HG03442 (cell line): Measurements from ENCODE around the gene TMEM60.
A peak's percentile ranks its signal among the peaks of the same experiment; 100 is the strongest.
"Not testable (repeated sequence)": the region's sequence is repeated elsewhere in the genome, so short reads cannot be mapped to it uniquely, and the experiment has no call there.

ENCODE experiments used
- ATAC-seq: cut with Tn5 transposase; IDR thresholded peaks from one replicate; pipeline ENCODE4 v1.9.1; 2021; ENCODE audit warnings: mild to moderate bottlenecking, moderate library complexity; ENCODE audit not compliant: unreplicated experiment

TMEM60 gene

GRCh38 chr7:77812290-77812685 lies 14.1 kb upstream of the TMEM60 start:
- ATAC-seq: no peak

DNA sequence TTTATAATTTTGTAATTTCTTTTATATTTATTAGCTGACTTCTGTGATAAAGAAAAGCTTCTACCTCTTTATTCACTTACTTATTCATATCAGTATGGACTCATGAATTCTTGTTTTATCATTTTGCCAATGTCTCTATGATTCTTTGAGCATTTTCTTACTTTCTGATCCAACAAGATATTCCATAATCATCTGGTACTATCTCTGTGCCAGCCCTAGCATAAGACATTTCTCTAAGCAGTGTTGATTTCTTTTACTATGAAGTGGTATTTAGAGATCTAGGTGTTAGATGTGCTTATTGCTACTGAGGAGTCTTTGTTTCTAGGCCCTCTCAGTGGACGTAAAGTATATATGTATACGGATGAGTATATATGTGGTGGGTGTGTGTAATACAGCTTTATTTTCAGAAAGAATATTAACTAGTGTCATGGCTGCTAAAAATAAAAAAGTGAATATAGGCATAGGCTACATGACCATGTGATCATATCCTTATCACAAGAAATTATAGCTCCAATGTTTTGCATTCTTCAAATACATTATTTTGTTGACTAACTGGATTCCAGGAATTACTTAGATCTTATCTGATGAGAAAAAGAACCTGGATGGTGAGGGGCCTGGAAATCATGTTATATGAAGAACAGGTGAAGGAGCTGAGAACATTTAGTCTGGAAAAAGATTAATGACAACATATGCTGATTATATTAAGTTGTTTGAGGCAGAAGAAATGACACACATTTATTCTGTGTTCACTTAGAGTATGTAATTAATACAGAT lies 13.5 kb upstream of the TMEM60 start:
- no peak for ATAC-seq

DNA sequence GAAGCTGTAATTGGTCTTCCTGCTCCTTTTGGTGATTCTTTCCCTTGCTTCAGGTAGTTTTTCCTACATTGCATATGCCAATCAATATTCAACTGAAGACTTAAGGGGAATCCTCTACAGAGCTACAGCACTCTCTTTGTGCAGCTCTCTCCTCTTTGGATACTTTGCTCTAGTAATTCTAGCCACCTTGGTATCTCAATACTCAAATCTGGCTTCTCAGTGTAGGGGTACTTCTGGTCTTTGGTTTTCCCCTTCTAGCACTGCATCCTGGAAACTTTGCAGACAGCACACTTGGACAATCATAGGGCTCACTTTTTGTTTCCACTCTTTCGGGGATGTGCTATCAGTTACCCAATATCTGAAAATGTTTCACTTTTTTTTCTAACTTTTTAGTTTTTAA lies 10.3 kb upstream of the TMEM60 start:
- no peak for ATAC-seq

DNA sequence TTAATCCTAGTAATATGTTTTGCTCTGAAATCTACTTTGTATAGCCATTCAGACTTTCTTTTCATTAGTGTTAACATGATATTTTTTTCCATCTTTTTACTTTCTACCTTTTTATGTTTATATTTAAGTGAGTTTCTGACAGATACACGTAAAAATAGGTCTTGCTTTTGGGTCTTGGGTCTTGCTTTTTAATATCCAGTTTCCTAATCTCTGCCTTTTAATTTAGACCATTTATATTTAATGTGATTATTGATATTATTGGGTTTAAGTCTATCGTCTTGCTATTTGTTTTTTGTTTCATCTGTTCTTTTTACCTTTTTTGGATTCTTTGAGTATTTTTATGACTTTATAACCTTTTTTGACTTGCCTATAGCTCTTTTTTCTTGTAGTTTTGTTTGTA lies 8.2 kb upstream of the TMEM60 start:
- no peak for ATAC-seq

- no peak for ATAC-seq
Measured at GRCh38 chr7:77802557-77803405, 4.5 kb upstream of the TMEM60 start.

- ATAC-seq: no peak
Measured at GRCh38 chr7:77800730-77801129, 2.5 kb upstream of the TMEM60 start.

DNA sequence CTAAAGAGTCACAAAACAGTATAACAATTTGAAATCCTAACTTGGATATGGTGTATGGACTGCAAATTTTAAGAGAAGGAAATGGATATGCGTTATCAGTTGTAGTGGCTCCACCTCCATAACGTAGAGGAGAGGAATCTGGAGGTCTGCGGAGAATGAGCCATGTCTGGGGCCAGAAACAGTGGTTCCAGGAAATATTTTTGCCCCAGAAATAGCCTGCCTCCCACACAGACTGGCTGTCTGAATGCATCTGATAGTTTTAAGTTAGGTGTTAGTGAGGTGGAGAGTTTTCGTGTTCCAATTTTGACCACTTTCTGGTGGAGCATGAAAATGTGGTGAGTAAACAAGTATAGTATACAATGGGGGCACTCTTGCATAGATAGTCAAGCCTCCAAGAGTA lies 1.9 kb upstream of the TMEM60 start:
- peak; percentile 14 for ATAC-seq

DNA sequence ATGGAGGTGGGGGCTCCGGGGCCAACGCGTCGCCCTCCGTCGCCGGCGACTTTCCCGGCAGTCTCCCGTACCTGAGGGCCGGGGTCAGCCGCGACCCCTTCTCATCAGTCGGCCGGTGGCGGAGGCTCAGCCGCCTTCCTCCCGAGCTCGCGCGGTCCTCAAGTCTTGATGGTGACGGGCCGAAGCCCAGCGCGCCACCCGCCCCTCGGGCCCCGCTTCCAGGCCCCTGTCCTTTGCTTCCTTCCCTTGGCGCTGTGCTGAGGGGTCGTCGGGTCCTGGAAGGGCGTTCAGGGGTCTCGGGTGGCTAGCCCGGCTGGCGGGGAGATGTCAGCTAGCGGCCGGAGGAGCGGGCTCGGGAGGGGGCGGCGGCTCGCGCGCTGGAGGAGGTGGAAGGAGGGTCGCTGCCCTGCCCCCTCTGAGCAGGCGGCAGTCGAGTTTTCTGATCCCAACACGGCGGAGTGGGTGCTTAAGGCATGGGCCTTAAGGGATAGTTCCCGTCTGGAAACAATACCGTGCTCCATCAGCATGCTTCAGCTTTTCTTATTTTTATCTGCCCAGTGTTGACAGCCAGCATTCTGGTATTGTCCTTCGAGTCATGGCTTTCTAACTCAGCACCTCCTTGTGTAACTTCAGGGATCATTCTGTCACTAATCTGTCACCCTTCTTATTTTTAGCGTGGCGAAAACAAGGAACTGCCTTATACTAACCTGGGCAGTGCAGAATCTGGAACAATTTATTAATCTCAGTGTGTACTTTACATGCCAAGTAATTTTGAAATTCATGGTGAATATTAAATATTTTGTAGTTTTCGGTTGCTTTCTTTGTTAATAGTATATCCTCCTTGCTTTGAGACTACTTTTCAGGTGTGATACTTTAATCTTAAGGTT lies 1.1 kb upstream of the TMEM60 start:
- no peak for ATAC-seq

DNA sequence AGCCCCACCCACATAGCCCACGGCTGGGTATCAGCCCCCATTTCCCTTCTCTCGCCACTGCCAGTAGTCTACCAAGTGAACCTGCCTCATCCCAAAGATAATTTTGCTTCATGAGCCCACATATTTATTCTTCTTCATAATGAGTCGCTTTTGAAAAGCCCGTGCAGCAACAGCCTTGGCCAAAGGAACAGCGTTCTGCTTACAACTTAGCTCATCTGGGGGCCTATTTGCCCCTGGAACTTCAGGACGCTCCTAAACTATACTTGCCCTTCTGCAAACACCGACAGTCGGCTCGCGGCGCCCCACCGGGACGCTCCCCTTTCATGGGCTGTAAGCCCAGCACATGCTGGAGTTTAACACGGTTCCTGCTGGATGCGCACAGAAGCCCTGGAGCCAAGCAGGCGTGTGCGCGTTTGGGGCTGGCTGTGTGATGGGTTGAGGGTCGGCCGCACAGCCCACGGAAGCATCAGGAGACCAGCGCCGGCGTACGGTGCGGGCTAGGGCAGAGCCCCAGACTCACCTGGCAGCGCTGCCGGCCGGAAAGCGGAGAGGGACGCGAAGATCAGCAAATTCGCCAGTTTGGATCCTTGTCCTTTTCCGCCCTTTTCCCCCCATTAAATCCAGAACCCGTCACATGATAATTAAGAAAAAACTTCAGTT lies 370 bp downstream of the TMEM60 start:
- peak; percentile 22 for ATAC-seq

GRCh38 chr7:77796960-77797359 lies 1.3 kb downstream of the TMEM60 start:
- no peak for ATAC-seq

GRCh38 chr7:77796109-77796508 lies 2.1 kb downstream of the TMEM60 start:
- no peak for ATAC-seq

GRCh38 chr7:77794000-77794399 lies 4.2 kb downstream of the TMEM60 start:
- ATAC-seq: no peak

DNA sequence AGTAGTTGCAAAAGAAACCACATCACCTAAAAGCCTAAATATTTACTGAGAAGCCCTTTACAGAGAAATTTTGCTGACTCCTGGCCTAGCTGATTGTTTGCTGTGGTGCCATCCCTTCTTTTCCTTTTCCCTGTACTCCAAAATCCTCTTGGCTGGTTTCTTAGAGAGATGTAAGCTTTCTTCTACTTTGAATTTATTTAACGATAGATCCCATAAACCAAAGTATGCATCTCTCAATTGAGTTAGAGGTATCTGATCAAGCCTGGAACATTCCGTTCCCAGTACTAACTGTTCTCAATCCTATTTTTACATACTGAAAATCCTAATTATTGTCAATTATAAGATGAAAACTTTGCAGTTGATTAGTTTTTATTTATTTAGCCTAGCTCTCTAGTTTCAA lies 6.3 kb downstream of the TMEM60 start:
- ATAC-seq: no peak

DNA sequence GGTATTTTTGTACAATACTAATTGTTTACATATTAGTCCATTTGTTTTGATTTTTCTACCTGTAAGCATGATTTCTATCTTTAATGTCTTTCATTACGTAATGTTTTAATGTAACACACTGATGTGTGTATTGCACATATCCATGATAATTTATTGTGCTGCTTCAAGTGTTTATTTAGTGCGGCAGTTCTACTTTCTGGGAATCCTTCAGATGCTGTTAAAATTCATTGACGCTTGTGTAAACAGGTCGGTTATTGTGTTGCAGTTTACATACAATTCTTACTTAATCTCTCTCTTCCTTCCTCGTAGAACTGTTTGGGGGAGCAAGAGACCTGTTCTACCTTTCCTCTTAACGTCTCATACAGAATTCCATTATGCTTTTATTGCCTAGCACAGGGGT lies 6.9 kb downstream of the TMEM60 start:
- no peak for ATAC-seq

GRCh38 chr7:77788327-77788902 lies 9.8 kb downstream of the TMEM60 start:
- no peak for ATAC-seq

DNA sequence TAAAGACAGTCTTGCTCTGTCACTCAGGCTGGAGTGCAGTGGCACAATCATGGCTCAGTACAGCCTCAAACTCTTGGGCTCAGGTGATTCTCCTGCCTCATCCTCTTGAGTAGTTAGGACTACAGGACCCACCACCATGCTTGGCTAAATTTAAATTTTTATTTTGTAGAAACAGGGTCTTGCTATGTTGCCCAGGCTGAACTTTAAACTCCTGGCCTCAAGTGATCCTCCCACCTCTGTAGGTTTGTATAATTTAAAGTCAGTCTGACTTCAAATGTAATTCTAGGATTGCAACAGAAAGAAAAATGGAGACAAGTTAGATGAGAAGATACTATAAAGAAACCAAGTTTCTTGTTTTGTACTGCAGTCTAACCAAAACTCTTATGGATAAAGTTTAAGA lies 11.5 kb downstream of the TMEM60 start:
- ATAC-seq: no peak

DNA sequence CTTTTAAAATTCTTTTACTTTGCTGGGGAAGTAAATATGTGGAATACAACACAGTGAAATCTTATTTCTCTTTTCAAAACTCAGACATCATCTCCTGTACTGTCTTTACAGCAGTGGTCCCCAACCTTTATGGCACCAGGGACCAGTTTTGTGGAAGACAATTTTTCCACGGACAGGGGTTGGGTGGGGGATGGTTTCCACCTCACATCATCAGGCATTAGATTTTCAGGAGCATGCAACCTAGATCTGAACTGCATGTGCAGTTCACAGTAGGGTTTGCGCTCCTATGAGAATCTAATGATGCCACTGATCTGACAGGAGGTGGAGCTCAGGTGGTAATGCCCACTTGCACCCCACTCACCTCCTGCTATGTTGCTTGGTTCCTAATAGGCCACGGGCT lies 12.2 kb downstream of the TMEM60 start:
- ATAC-seq: no peak

DNA sequence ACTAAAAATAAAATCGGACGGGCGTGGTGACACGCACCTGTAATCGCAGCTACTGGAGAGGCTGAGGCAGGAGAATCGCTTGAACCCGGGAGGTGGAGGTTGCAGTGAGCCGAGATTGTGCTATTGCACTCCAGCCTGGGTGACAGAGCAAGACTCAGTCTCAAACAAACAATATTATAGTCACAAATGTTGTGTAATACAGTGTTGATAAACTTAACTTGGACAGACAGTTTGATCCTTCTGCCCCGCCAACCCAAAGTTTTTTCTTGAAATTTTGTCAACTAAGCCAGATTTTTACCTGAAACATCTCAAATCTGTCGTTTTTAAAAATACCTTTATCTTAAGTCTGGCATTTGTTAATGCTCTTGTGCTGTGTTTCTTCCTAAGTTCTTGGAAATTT lies 13.8 kb downstream of the TMEM60 start:
- not testable (repeated sequence) for ATAC-seq

DNA sequence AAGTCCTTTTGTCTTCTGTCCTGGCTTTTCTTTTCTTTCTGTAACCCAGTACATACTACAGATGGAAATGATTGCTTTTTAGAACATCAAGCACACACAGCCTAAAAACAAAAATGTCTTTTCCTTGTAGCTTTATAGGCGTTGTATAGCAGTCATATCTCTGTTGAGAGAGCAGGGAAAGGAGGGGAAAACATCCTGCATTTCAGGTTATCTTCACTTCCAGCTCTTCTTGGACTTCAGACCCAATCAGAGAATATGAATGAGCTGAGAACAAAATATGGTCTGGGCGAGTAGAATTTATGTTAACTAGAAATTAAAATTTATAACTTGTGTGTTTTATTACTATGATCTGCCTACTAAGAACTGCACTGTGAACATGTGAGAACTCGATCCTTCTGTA lies 14.7 kb downstream of the TMEM60 start:
- ATAC-seq: no peak

GRCh38 chr7:77783111-77783510 lies 15.1 kb downstream of the TMEM60 start:
- ATAC-seq: no peak
